Prostate gland (tissue), 2 donors: ENCODE results near the gene MRM1.

Experiments used
- POLR2A ChIP-seq: fragments of 450-650 bp; IDR thresholded peaks from one replicate; pipeline ENCODE4 v1.6.1; 2016; ENCODE audit warnings: antibody characterized with exemption, mild to moderate bottlenecking
- POLR2AphosphoS5 ChIP-seq: sonication (generic); formaldehyde crosslinking; IDR thresholded peaks from one replicate; pipeline ENCODE4 v1.6.1; 2017; ENCODE audit warnings: antibody characterized with exemption
- TF ChIP-seq, protein P1 (sequence below), 4 experiments: fragments of 200-600 bp in 2 of 4; fragments of 450-650 bp in 2 of 4; sonication (generic) in 2 of 4; IDR thresholded peaks; 1 replicate in 3 of 4; 2 replicates in 1 of 4; pipeline ENCODE4 v1.5.1; 2016 to 2019; ENCODE audit warnings: antibody characterized with exemption in 4 of 4, mild to moderate bottlenecking in 2 of 4, moderate library complexity in 2 of 4

DNA sequence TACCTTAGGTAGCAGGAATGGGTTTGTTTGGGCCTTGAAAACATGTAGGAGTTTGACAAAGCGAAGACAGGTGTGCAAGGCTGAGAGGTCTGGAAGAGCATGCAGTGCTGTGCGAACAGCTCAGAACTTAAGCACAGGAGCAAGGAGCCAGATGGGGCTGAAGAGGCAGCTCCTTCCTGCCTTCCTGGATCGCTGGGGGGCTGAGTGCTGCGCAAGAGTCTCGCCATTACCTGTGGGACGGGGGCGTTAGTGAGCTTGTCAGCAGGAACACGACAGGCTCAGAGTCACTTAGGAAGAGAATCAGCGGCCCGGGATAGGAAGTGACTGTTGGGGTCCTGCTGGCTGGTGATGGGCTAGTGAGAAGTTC, 464 bp upstream of the MRM1 start:
- TF ChIP-seq POLR2AphosphoS5 (no peak), POLR2A (no peak)
- TF ChIP-seq, protein P1, sequence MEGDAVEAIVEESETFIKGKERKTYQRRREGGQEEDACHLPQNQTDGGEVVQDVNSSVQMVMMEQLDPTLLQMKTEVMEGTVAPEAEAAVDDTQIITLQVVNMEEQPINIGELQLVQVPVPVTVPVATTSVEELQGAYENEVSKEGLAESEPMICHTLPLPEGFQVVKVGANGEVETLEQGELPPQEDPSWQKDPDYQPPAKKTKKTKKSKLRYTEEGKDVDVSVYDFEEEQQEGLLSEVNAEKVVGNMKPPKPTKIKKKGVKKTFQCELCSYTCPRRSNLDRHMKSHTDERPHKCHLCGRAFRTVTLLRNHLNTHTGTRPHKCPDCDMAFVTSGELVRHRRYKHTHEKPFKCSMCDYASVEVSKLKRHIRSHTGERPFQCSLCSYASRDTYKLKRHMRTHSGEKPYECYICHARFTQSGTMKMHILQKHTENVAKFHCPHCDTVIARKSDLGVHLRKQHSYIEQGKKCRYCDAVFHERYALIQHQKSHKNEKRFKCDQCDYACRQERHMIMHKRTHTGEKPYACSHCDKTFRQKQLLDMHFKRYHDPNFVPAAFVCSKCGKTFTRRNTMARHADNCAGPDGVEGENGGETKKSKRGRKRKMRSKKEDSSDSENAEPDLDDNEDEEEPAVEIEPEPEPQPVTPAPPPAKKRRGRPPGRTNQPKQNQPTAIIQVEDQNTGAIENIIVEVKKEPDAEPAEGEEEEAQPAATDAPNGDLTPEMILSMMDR (IDR thresholded peaks at IDR 0.05) = no peak
